HL-60 (cell line): ENCODE results near the gene KRTAP5-8.

Source experiments
- CTCF ChIP-seq: IDR thresholded peaks from one replicate; pipeline ENCODE4 v1.5.1; 2011; ENCODE audit warnings: low read length, control low read depth, inconsistent platforms; ENCODE audit not compliant: insufficient read depth
- GABPA ChIP-seq: IDR thresholded peaks from 2 replicates; pipeline ENCODE4 v1.6.1; 2012; ENCODE audit warnings: low read depth
- POLR2AphosphoS5 ChIP-seq: IDR thresholded peaks from 2 replicates; pipeline ENCODE4 v1.6.1; 2012; ENCODE audit warnings: low read depth
- REST ChIP-seq: IDR thresholded peaks from 2 replicates; pipeline ENCODE4 v1.6.1; 2012; ENCODE audit warnings: low read depth; ENCODE audit not compliant: insufficient replicate concordance

GRCh38 chr11:71500601-71501021, 37.2 kb upstream of the KRTAP5-8 start:
- TF ChIP-seq CTCF = no peak
- no peak for TF ChIP-seq POLR2AphosphoS5
- TF ChIP-seq GABPA = no peak
- TF ChIP-seq REST = no peak
